ENCODE data around the gene KRTAP4-9. TPM values are rescaled to one million over a fixed set of nuclear protein-coding genes. Genes with fewer than 3 reads are reported as not detected.
"Not testable (repeated sequence)": the region's sequence is repeated elsewhere in the genome, so short reads cannot be mapped to it uniquely, and the experiment has no call there.

KRTAP4-9 gene
- total RNA-seq, 4 donors from 2014 or later: 10.1 to 58.8 (median 13.1) TPM; not detected in 1

GRCh38 chr17:41096055-41096454 lies 9.1 kb upstream of the KRTAP4-9 start:
- no peak overlapping the region for H3K4me3 ChIP-seq
- H3K36me3 ChIP-seq: no peaks in the 10 kb centered on the region
- TF ChIP-seq CTCF (IDR thresholded peaks at IDR 0.05): no peak
- TF ChIP-seq POLR2AphosphoS5 (IDR thresholded peaks at IDR 0.05): no peak
- TF ChIP-seq EP300 (IDR thresholded peaks at IDR 0.05): no peak
- no peak for TF ChIP-seq POLR2A (IDR thresholded peaks at IDR 0.05)
- 66% methylated on average over 7 of the region's 7 CpGs for WGBS
- H3K27ac ChIP-seq: no peak overlapping the region
- DNase-seq (ENCODE audit: low spot score in 2 of 2): no peak
- H3K27me3 ChIP-seq: peaks cover 6% of the 10 kb centered on the region
- H3K9me3 ChIP-seq: no peaks in the 10 kb centered on the region
- no peaks in the 10 kb centered on the region for H3K4me1 ChIP-seq

DNA sequence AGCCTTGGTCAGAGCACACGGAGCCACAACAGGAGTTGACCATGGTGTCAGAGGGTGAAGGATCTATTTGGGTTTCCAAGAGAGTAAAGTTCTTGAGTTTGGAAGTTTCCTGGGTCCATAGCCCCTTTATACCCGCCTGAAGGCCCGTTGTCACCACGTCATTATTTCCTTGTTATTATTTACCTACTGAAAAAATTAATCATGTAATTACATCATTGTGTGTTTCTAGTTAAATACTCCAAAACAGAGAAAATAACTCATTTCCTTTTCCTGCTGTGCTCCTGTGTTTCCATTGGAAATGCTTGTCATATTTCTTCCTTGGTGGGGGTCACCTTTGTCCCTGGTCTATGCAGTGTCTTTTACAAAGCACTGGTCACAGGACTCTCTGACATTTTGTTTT lies 7.1 kb upstream of the KRTAP4-9 start, which contains the start of gene KRTAP4-8:
KRTAP4-8 (minus strand) TSS at position 101 of the 400 bp plus-strand sequence; CDS start at position 43, 58 bp downstream.
- H3K4me3 ChIP-seq: no peak within 1 kb of the TSS
- DNase-seq (ENCODE audit: low spot score in 2 of 2): no peak
- no peaks in the 10 kb centered on the region for H3K36me3 ChIP-seq
- no peaks in the 10 kb centered on the region for H3K9me3 ChIP-seq
- TF ChIP-seq POLR2AphosphoS5 (IDR thresholded peaks at IDR 0.05) (no peak), EP300 (IDR thresholded peaks at IDR 0.05) (no peak), POLR2A (IDR thresholded peaks at IDR 0.05) (no peak)
- H3K27me3 ChIP-seq: peaks cover 6% of the 10 kb centered on the region
- H3K4me1 ChIP-seq: no peaks in the 10 kb centered on the region
- 55% methylated on average over 4 of the region's 4 CpGs for WGBS
- H3K27ac ChIP-seq: no peak within 1 kb of the TSS

DNA sequence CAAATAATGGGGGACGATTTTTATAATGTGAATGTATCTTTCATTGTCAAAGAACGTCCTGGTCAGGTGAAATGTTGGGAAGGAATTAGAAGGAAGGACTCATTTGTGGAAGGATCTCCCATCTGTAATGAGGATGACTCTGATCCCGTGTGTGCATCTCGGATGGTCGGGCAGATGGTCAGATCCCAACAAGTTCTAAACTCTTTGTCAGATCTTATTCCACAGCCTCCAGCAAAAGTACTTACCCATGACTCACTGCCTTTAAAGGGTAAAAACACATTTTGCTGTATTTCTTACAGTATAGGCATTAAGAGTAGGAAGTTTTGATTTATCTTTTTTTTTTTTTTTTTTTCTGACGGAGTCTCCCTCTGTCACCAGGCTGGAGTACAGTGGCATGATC lies 6.7 kb upstream of the KRTAP4-9 start:
- TF ChIP-seq EP300 (IDR thresholded peaks at IDR 0.05) (no peak), CTCF (IDR thresholded peaks at IDR 0.05) (no peak), POLR2A (IDR thresholded peaks at IDR 0.05) (no peak), POLR2AphosphoS5 (IDR thresholded peaks at IDR 0.05) (no peak)
- H3K36me3 ChIP-seq: no peaks in the 10 kb centered on the region
- H3K9me3 ChIP-seq: no peaks in the 10 kb centered on the region
- H3K4me1 ChIP-seq: no peaks in the 10 kb centered on the region
- no peak overlapping the region for H3K27ac ChIP-seq
- H3K4me3 ChIP-seq: no peak overlapping the region
- no peak for DNase-seq (ENCODE audit: low spot score in 2 of 2)
- H3K27me3 ChIP-seq: peaks cover 6% of the 10 kb centered on the region
- WGBS: 53% methylated on average over 6 of the region's 6 CpGs

DNA sequence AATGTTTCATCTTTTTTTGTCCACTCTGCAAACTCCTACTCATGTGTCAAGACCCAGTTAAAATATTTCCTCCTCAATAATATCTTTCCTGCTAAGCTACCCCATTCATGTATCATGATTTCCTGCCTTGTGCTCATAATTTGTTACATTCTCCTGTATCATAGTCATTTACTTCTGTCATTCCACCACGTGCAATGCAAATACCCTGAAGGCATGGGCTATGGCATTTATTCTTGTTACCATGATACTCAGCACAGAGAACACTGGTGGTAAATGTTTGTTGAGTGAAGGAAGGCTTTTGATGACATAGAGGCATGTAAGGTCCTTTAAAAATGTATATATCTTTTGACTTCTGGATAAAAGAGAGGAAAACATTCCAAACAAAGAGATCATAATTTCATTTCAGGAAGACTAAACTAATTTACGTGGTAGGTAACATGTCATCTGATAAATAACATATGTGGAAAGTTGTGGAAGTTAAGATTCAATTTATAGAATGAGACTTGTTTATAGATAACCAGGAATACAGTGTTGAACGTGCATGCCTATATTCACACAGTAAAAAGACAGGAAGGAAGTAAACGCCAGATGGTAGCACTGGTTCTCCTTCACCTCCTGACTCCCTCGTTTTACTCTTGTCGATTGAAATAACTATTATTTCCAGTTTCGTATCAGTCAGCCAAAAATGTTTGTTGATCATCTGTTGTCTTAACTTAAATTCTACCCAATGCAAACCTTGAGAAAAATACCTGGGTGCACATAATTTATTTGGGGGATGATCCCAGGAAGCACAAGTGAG lies 5.3 kb upstream of the KRTAP4-9 start:
- H3K27ac ChIP-seq; H3K9me3 ChIP-seq; H3K27me3 ChIP-seq; H3K4me3 ChIP-seq; DNase-seq (ENCODE audit: low spot score in 2 of 2); H3K4me1 ChIP-seq; H3K36me3 ChIP-seq: not testable (repeated sequence)
- 48% methylated on average over 7 of the region's 7 CpGs for WGBS

GRCh38 chr17:41101586-41102259 lies 3.5 kb upstream of the KRTAP4-9 start, which contains the start of gene KRTAP4-16:
Gene KRTAP4-16, minus strand, starts transcription at chr17:41102209. Its CDS starts 0 bp downstream, at chr17:41102209.
- H3K4me3 ChIP-seq: no peak within 1 kb of the TSS
- DNase-seq (ENCODE audit: low spot score in 2 of 2): no peak
- H3K27me3 ChIP-seq: peaks cover 3% of the 10 kb centered on the region
- 82% methylated on average over 9 of the region's 10 CpGs for WGBS
- H3K27ac ChIP-seq: no peak within 1 kb of the TSS
- H3K36me3 ChIP-seq: no peaks in the 10 kb centered on the region
- TF ChIP-seq EP300 (IDR thresholded peaks at IDR 0.05): no peak
- no peak for TF ChIP-seq POLR2A (IDR thresholded peaks at IDR 0.05)
- TF ChIP-seq CTCF (IDR thresholded peaks at IDR 0.05): no peak
- no peak for TF ChIP-seq POLR2AphosphoS5 (IDR thresholded peaks at IDR 0.05)
- H3K4me1 ChIP-seq: no peaks in the 10 kb centered on the region
- H3K9me3 ChIP-seq: no peaks in the 10 kb centered on the region

GRCh38 chr17:41103896-41104295 lies 1.3 kb upstream of the KRTAP4-9 start:
- H3K36me3 ChIP-seq: no peaks in the 10 kb centered on the region
- no peaks in the 10 kb centered on the region for H3K4me1 ChIP-seq
- no peak for DNase-seq (ENCODE audit: low spot score in 2 of 2)
- 95% methylated on average over 1 of the region's 1 CpG for WGBS
- H3K27me3 ChIP-seq: no peaks in the 10 kb centered on the region
- H3K27ac ChIP-seq: no peak overlapping the region
- no peak overlapping the region for H3K4me3 ChIP-seq
- TF ChIP-seq POLR2A (IDR thresholded peaks at IDR 0.05) (no peak), CTCF (IDR thresholded peaks at IDR 0.05) (no peak), EP300 (IDR thresholded peaks at IDR 0.05) (no peak), POLR2AphosphoS5 (IDR thresholded peaks at IDR 0.05) (no peak)
- no peaks in the 10 kb centered on the region for H3K9me3 ChIP-seq

DNA sequence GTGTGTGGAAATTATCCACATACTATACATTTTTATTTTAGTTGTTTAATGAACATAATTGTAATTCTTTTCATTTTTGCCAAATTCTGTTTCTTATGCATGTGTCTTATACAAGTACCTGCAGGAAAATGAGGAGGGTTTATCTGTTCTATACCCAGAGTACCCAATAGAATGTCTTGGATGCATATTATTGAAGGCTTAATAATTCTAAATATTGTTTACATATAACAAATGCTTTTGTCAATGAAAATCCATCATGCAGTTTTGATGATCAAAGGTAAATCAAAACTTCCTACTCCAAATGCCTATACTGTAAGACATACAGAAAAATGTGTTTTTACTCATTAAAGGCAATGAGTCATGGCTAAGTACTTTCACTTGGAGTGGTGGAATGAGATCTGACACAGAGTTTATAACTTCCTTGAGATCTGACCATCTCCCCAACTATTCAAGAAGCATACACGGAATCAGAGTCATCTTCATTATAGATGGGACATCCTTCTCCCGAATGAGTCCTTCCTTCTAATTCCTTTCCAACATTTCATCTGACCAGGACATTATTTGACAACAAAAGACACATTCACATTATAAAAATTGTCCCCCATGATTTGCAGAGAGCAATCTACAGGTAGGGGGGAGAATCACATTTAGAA lies 677 bp upstream of the KRTAP4-9 start:
- not testable (repeated sequence) for H3K4me1 ChIP-seq; H3K4me3 ChIP-seq; H3K36me3 ChIP-seq; DNase-seq (ENCODE audit: low spot score in 2 of 2); H3K27me3 ChIP-seq; H3K27ac ChIP-seq; H3K9me3 ChIP-seq
- 64% methylated on average over 2 of the region's 2 CpGs for WGBS

All from suprapubic skin (tissue), 4 donors.